Endothelial cell of umbilical vein (primary cell): ENCODE measurements around the gene CBX5.

Source experiments
- EZH2 ChIP-seq: IDR thresholded peaks from 2 replicates; pipeline ENCODE4 v1.6.1; 2012; ENCODE audit warnings: borderline replicate concordance, low read depth, mild to moderate bottlenecking, moderate library complexity, low read length, inconsistent platforms; ENCODE audit not compliant: severe bottlenecking
- POLR2A ChIP-seq: IDR thresholded peaks from 2 replicates; pipeline ENCODE4 v1.6.1; 2012; ENCODE audit warnings: low read depth, mild to moderate bottlenecking, control low read depth, low read length
- TF ChIP-seq, protein P1 (sequence below), 2 donors: IDR thresholded peaks; 1 replicate in 1 of 2; 2 replicates in 1 of 2; pipeline ENCODE4 v1.5.1; 2011; ENCODE audit warnings: low read length in 2 of 2, mild to moderate bottlenecking in 2 of 2, moderate library complexity in 2 of 2, control low read depth in 1 of 2, inconsistent platforms in 1 of 2, low read depth in 1 of 2; ENCODE audit not compliant: insufficient read depth in 1 of 2; ENCODE audit errors: extremely low read depth in 1 of 2

- TF ChIP-seq, protein P1, sequence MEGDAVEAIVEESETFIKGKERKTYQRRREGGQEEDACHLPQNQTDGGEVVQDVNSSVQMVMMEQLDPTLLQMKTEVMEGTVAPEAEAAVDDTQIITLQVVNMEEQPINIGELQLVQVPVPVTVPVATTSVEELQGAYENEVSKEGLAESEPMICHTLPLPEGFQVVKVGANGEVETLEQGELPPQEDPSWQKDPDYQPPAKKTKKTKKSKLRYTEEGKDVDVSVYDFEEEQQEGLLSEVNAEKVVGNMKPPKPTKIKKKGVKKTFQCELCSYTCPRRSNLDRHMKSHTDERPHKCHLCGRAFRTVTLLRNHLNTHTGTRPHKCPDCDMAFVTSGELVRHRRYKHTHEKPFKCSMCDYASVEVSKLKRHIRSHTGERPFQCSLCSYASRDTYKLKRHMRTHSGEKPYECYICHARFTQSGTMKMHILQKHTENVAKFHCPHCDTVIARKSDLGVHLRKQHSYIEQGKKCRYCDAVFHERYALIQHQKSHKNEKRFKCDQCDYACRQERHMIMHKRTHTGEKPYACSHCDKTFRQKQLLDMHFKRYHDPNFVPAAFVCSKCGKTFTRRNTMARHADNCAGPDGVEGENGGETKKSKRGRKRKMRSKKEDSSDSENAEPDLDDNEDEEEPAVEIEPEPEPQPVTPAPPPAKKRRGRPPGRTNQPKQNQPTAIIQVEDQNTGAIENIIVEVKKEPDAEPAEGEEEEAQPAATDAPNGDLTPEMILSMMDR (IDR thresholded peaks at IDR 0.05; ENCODE audit: extremely low read depth in 1 of 2, insufficient read depth in 1 of 2, low read depth in 1 of 2, low read length in 2 of 2): no peak
- TF ChIP-seq POLR2A (no peak), EZH2 (no peak)
Measured at GRCh38 chr12:54261815-54262402, 18.0 kb downstream of the CBX5 start.
